MM.1S (cell line): ENCODE data around the gene MAST3.

Source experiments
- CTCF ChIP-seq: fragments of 300-600 bp; sonication (generic); IDR thresholded peaks from 2 replicates; pipeline ENCODE4 v1.5.1; 2016; ENCODE audit warnings: antibody characterized with exemption, low read length, mixed read lengths
- EZH2 ChIP-seq: fragments of 300-600 bp; sonication (generic); optimal IDR thresholded peaks from 2 replicates; pipeline ENCODE3; 2017; ENCODE audit warnings: low read depth, mild to moderate bottlenecking, antibody characterized with exemption, low read length, mixed read lengths
- EZH2phosphoT487 ChIP-seq: fragments of 300-600 bp; sonication (generic); IDR thresholded peaks from 2 replicates; pipeline ENCODE4 v1.6.1; 2018; ENCODE audit warnings: antibody characterized with exemption, low read length

- TF ChIP-seq CTCF (no peak), EZH2phosphoT487 (no peak), EZH2 (no peak)
Observed at GRCh38 chr19:18068395-18068794, 29.2 kb upstream of the MAST3 start.
